HepG2 (cell line): Measurements from ENCODE around the gene PLK4. TPM values are rescaled to one million over a fixed set of nuclear protein-coding genes. Genes with fewer than 3 reads are reported as not detected.
A peak's percentile ranks its signal among the peaks of the same experiment; 100 is the strongest.

Experiments used
- AFF4 ChIP-seq: sonication (generic); formaldehyde crosslinking; IDR thresholded peaks from 2 replicates; pipeline ENCODE4 v1.4.0; 2020; ENCODE audit warnings: missing genetic modification reagents
- ATF1 ChIP-seq: IDR thresholded peaks from 2 replicates; pipeline ENCODE4 v1.6.1; 2016; ENCODE audit warnings: mild to moderate bottlenecking, control low read depth
- CREB1 ChIP-seq, 2 experiments: fragments of 450-650 bp in 1 of 2; IDR thresholded peaks; 2 replicates each; pipeline ENCODE4 v1.6.1; 2016 to 2017; ENCODE audit warnings: control low read depth in 1 of 2, mild to moderate bottlenecking in 1 of 2, missing compliant biosample characterization in 1 of 2, missing genetic modification characterization in 1 of 2
- DNMT1 ChIP-seq: sonication (generic); formaldehyde crosslinking; IDR thresholded peaks from 2 replicates; pipeline ENCODE4 v1.5.1; 2020; ENCODE audit warnings: mild to moderate bottlenecking, missing genetic modification reagents
- HINFP ChIP-seq: sonication (generic); formaldehyde crosslinking; IDR thresholded peaks from 2 replicates; pipeline ENCODE4 v1.4.0; 2020; ENCODE audit warnings: low read depth, mild to moderate bottlenecking, missing genetic modification reagents
- HNF1A ChIP-seq, 2 experiments: sonication (generic) in 1 of 2; formaldehyde crosslinking in 1 of 2; IDR thresholded peaks; 2 replicates each; pipeline versions ENCODE4 v1.4.0 to v1.6.1; 2016 to 2020; ENCODE audit warnings: borderline replicate concordance in 1 of 2, low read depth in 1 of 2, mild to moderate bottlenecking in 1 of 2, missing genetic modification reagents in 1 of 2
- KLF6 ChIP-seq: IDR thresholded peaks from 2 replicates; pipeline ENCODE4 v1.8.0; 2016; ENCODE audit warnings: missing biosample characterization, missing genetic modification reagents
- SIX1 ChIP-seq: sonication (generic); formaldehyde crosslinking; IDR thresholded peaks from 2 replicates; pipeline ENCODE4 v1.4.0; 2020; ENCODE audit warnings: missing genetic modification reagents, borderline replicate concordance
- SMYD3 ChIP-seq: sonication (generic); formaldehyde crosslinking; IDR thresholded peaks from 2 replicates; pipeline ENCODE4 v1.8.1; 2023; ENCODE audit warnings: mild to moderate bottlenecking, missing genetic modification reagents
- ZFX ChIP-seq: sonication (generic); formaldehyde crosslinking; IDR thresholded peaks from 2 replicates; pipeline ENCODE4 v1.4.0; 2020; ENCODE audit warnings: mild to moderate bottlenecking, low read depth, missing genetic modification reagents, moderate library complexity
- ZNF510 ChIP-seq: sonication (generic); formaldehyde crosslinking; IDR thresholded peaks from 2 replicates; pipeline ENCODE4 v1.4.0; 2020; ENCODE audit warnings: low read depth, mild to moderate bottlenecking, missing genetic modification reagents
- ZNF616 ChIP-seq: sonication (generic); formaldehyde crosslinking; IDR thresholded peaks from 2 replicates; pipeline ENCODE4 v1.5.0; 2020; ENCODE audit warnings: low read depth, mild to moderate bottlenecking, missing genetic modification reagents
- ZNF687 ChIP-seq: sonication (generic); formaldehyde crosslinking; IDR thresholded peaks from 2 replicates; pipeline ENCODE4 v1.5.1; 2020; ENCODE audit warnings: mild to moderate bottlenecking, missing genetic modification reagents, moderate library complexity
- polyA plus RNA-seq, 8 experiments: library from polyadenylated mRNA; depleted of rRNA in 3 of 8; stranded (reverse) in 7 of 8; unstranded in 1 of 8; fragments of >200 nt; fragmentation: Illumina TruSeq in 4 of 8; extraction: Trizol in 4 of 8; gene quantifications; 2 replicates each; pipeline versions ENCODE4 v1.2.1 to v1.2.3, GENCODE V29; 2011 to 2016; ENCODE audit warnings: low read depth in 4 of 8, missing spikeins in 1 of 8, mixed read lengths in 1 of 8; ENCODE audit not compliant: insufficient read depth in 1 of 8
- total RNA-seq, 5 experiments: library from RNA; depleted of rRNA; stranded (reverse); fragments of >200 nt; fragmentation: Illumina TruSeq; extraction: Trizol; gene quantifications; 2 replicates each; pipeline ENCODE4 v1.2.3, GENCODE V29; 2016; ENCODE audit warnings: low read depth in 1 of 5

PLK4 gene
- total and polyA plus RNA-seq, 2 of the 13 experiments (the other 11 are each of a cell fraction or from before 2014, with no cell fraction given): 22.4 to 46.1 TPM

GRCh38 chr4:127880763-127881562 is at the start of gene PLK4 (continued):
- TF ChIP-seq ZNF616 (CRISPR knock-in tag): no peak
- TF ChIP-seq HNF1A (IDR thresholded peaks at IDR 0.05; ENCODE audit: low read depth): no peak
- TF ChIP-seq HNF1A (CRISPR knock-in tag; IDR thresholded peaks at IDR 0.05; ENCODE audit: borderline replicate concordance): peak; percentile 27; the same call in 1 of the 2 replicates
- TF ChIP-seq ZNF510: 0 out of 2 replicates have a peak, but pooled peaks have one; percentile 64
- TF ChIP-seq KLF6 (CRISPR knock-in tag): peak; percentile 58; the same call in 1 of the 2 replicates
- peak; percentile 87 for TF ChIP-seq ZNF687 (CRISPR knock-in tag)
- TF ChIP-seq SIX1 (CRISPR knock-in tag): 0 out of 2 replicates have a peak, but pooled peaks have one; percentile 31
- peak; percentile 96 for TF ChIP-seq CREB1 (IDR thresholded peaks at IDR 0.05)
- peak; percentile 97 for TF ChIP-seq CREB1 (CRISPR knock-in tag; IDR thresholded peaks at IDR 0.05)
- TF ChIP-seq ZFX (CRISPR knock-in tag): peak; percentile 95
- no peak for TF ChIP-seq AFF4
- TF ChIP-seq DNMT1 (CRISPR knock-in tag): 0 out of 2 replicates have a peak, but pooled peaks have one; percentile 22
- TF ChIP-seq SMYD3 (CRISPR knock-in tag): peak; percentile 91
- peak; percentile 91 for TF ChIP-seq ATF1 (CRISPR knock-in tag)
- TF ChIP-seq HINFP (CRISPR knock-in tag): 0 out of 2 replicates have a peak, but pooled peaks have one; percentile 36
